AG04449 (cell line): ENCODE results near the gene NUP43.

ENCODE experiments used
- CTCF ChIA-PET: fragments of 350-600 bp; formaldehyde crosslinking; extraction: SDS; loops from one replicate; lab custom pipeline; 2021; ENCODE audit warnings: antibody characterized with exemption; lab: Yijun Ruan, JAX
- POLR2A ChIA-PET: fragments of 400-600, 350-600 bp; formaldehyde crosslinking; extraction: SDS; loops from one replicate; lab custom pipeline; 2020; ENCODE audit warnings: antibody characterized with exemption, inconsistent platforms; lab: Yijun Ruan, JAX
- DNase-seq: peaks from one replicate; pipeline ENCODE4 v3.0.0-alpha.2; 2010; ENCODE audit warnings: low read depth, low spot score
- H3K4me3 ChIP-seq: 2 replicates; pipeline ENCODE4 v1.5.1; 2011; ENCODE audit warnings: low read depth, mild to moderate bottlenecking, control low read depth, low read length
- TF ChIP-seq, protein P1 (sequence below): IDR thresholded peaks from one replicate; pipeline ENCODE4 v1.5.1; 2011; ENCODE audit warnings: mild to moderate bottlenecking, moderate library complexity, low read length, control low read depth, inconsistent platforms; ENCODE audit not compliant: insufficient read depth; ENCODE audit errors: missing control alignments

NUP43 gene

DNA sequence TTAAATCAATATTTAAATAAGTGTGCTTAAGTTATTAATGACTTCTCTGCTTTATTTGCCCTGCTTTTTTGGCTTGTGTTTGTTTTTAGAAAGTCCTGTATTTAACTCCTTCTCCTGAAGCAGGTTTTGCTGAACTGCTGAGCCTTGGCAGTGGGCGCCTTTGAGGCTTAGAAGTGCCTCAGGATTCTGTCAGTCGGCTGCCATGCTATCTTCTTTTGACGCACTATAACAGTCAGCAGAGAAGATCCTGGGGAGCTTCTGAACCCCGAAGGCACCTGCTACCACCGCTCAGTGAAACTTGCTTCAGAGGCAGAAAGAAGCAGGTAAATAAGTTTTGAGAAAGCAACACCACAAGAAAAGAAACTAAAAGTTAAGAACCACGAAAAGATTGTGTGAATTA lies 25.6 kb upstream of the NUP43 start:
- no peak overlapping the region for H3K4me3 ChIP-seq
- POLR2A ChIA-PET = no interaction called here
- CTCF ChIA-PET = interaction anchor here (1.6 kb wide), 1 partner anchor 18 kb away, joined by 3 read pairs; no protein-coding TSS in a partner anchor
- DNase-seq = no peak
- TF ChIP-seq, protein P1, sequence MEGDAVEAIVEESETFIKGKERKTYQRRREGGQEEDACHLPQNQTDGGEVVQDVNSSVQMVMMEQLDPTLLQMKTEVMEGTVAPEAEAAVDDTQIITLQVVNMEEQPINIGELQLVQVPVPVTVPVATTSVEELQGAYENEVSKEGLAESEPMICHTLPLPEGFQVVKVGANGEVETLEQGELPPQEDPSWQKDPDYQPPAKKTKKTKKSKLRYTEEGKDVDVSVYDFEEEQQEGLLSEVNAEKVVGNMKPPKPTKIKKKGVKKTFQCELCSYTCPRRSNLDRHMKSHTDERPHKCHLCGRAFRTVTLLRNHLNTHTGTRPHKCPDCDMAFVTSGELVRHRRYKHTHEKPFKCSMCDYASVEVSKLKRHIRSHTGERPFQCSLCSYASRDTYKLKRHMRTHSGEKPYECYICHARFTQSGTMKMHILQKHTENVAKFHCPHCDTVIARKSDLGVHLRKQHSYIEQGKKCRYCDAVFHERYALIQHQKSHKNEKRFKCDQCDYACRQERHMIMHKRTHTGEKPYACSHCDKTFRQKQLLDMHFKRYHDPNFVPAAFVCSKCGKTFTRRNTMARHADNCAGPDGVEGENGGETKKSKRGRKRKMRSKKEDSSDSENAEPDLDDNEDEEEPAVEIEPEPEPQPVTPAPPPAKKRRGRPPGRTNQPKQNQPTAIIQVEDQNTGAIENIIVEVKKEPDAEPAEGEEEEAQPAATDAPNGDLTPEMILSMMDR = no peak

DNA sequence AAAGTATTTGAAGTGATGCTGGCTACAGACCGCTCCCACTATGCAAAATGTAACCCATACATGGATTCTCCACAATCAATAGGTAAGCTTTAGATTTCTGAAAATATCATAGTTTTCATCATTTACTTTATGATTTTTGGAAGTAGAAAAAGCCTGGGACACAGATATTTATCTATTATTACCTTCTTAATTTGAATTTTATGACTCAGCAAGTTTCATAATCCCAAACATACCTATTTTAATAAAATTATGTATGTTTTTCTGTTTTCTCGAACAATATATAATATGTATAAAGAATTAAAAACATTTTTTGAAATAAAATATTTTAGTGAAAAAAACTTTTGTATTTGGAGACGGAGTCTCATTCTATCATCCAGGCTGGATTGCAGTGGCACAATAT lies 24.9 kb upstream of the NUP43 start:
- DNase-seq = no peak
- ChIA-PET POLR2A (no interaction called here), CTCF (interaction anchor here (1.7 kb wide), 1 partner anchor 30 kb away, joined by 3 read pairs; no protein-coding TSS in a partner anchor)
- no peak overlapping the region for H3K4me3 ChIP-seq
- TF ChIP-seq, protein P1 = no peak

DNA sequence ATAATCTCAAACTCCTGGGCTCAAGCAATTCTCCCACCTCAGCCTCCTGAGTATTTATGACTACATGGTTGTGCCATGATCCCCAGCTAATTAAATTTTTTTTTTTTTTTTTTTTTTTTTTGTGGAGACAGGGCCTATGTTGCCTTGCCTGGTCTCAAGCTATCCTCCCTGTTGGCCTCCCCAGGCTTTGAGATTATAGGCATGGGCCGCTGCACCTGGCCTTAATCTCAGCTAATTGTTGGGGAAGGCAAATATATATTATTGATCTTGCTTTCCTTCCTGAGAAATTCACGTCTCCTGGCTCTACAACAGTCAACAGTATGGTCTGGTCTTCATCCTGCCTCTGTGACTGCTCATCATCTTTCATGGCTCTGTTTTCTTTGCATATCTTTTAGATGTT lies 23.3 kb upstream of the NUP43 start:
- H3K4me3 ChIP-seq = no peak overlapping the region
- ChIA-PET POLR2A (no interaction called here), CTCF (no interaction called here)
- TF ChIP-seq, protein P1 = no peak
- no peak for DNase-seq

DNA sequence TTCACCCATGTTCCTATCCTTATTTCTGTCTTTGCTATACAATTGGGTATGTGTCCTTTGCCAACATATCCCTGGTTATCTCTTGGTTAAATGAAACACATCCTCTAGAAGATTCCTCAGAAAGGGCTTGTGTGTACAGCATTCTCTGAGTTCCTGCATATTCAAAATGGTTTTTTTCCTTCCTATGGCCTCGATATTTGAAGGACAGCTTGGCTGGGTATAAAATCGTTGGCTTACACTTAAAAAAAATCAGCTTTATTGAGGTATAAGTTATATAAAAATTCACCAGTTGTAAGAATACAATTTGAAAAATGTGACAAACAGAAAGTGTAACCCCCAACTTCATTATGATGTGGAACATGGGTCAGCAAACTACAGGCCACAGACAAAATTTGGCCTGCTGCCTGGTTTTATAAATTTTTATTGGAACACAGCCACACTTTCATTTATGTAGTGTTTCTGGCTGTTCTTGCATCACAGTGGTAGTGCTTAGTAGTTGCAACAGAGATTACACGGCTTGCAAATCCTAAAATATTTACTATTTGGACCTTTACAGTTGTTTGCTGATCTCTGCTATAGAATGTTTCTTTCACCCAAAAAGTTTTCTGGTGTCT lies 19.9 kb upstream of the NUP43 start:
- ChIA-PET POLR2A (no interaction called here), CTCF (no interaction called here)
- peak; percentile 71 for DNase-seq
- H3K4me3 ChIP-seq = no peak overlapping the region
- TF ChIP-seq, protein P1 = no peak

DNA sequence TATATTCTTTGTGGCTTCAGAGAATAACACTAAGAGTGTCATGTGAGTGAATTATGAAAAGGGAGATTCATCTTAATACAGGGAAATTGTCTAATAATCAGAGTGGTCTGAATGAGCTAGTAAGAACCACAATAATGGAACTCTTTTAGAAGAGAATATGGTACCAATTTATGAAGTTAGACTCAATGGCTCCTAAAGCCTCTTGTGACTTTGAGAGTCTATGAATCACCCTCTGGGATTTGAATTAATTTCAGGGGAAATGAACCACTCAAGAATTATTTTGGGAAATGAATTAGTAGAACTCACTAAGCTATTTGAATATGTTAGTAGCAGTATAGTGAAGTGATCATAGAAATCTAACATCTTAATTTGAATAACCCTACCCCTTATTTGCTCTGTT lies 17.5 kb upstream of the NUP43 start:
- DNase-seq = no peak
- CTCF ChIA-PET = interaction anchor here (0.6 to 1.4 kb wide), 4 partner anchors 11 to 52 kb away, joined by 3 to 4 read pairs (median 3); partner anchors contain the start of gene PCMT1
- POLR2A ChIA-PET = no interaction called here

DNA sequence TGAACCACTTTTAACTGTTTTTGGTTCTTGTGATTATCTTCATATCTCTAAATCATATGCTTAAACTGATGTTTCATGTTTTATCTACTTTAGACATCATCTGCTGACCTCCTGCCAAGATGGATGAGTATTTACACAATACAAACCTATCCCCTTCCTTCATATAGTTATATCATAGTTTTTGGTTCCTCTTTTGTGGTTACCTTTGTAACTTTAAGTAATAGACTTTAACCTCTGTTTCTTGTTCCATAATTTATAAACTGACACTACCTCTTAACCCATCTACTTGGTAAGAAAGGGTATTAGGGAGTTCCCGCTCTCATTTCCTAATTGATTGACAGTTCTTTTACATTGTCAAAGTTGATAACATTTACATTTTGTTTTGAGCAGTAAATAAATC lies 15.1 kb upstream of the NUP43 start:
- CTCF ChIA-PET = no interaction called here
- DNase-seq = no peak
- no peak overlapping the region for H3K4me3 ChIP-seq
- TF ChIP-seq, protein P1 = no peak
- POLR2A ChIA-PET = no interaction called here

More for the DNA sequence above, 17.5 kb upstream of the NUP43 start:
- no peak overlapping the region for H3K4me3 ChIP-seq
- TF ChIP-seq, protein P1 = no peak
